Kidney epithelial cell (primary cell): ENCODE measurements around the gene DOC2B. TPM values are rescaled to one million over a fixed set of nuclear protein-coding genes. Genes with fewer than 3 reads are reported as not detected.
"Not testable (repeated sequence)": the region's sequence is repeated elsewhere in the genome, so short reads cannot be mapped to it uniquely, and the experiment has no call there.

Experiments
- DNase-seq: peaks from one replicate; pipeline ENCODE4 v3.0.0-alpha.2; 2010; ENCODE audit warnings: low read depth
- H3K27me3 ChIP-seq: 2 replicates; pipeline ENCODE4 v1.6.0; 2011; ENCODE audit warnings: low read length; ENCODE audit not compliant: control insufficient read depth, insufficient read depth
- H3K36me3 ChIP-seq: 2 replicates; pipeline ENCODE4 v1.5.1; 2011; ENCODE audit warnings: low read length; ENCODE audit not compliant: control insufficient read depth, insufficient read depth
- H3K4me3 ChIP-seq: 2 replicates; pipeline ENCODE4 v1.5.1; 2011; ENCODE audit warnings: low read depth, mild to moderate bottlenecking, control low read depth, low read length
- CTCF ChIP-seq: IDR thresholded peaks from 2 replicates; pipeline ENCODE4 v1.5.1; 2011; ENCODE audit warnings: mild to moderate bottlenecking, moderate library complexity, low read length, control low read depth, inconsistent platforms; ENCODE audit not compliant: insufficient read depth, poor library complexity, severe bottlenecking
- total RNA-seq: library from RNA; depleted of rRNA; stranded (reverse); fragments of >200 nt; gene quantifications from 2 replicates; pipeline ENCODE4 v1.2.3, GENCODE V29; 2015

The DOC2B gene
- total RNA-seq, 1 donor from 2014 or later, result 38.1 TPM

DNA sequence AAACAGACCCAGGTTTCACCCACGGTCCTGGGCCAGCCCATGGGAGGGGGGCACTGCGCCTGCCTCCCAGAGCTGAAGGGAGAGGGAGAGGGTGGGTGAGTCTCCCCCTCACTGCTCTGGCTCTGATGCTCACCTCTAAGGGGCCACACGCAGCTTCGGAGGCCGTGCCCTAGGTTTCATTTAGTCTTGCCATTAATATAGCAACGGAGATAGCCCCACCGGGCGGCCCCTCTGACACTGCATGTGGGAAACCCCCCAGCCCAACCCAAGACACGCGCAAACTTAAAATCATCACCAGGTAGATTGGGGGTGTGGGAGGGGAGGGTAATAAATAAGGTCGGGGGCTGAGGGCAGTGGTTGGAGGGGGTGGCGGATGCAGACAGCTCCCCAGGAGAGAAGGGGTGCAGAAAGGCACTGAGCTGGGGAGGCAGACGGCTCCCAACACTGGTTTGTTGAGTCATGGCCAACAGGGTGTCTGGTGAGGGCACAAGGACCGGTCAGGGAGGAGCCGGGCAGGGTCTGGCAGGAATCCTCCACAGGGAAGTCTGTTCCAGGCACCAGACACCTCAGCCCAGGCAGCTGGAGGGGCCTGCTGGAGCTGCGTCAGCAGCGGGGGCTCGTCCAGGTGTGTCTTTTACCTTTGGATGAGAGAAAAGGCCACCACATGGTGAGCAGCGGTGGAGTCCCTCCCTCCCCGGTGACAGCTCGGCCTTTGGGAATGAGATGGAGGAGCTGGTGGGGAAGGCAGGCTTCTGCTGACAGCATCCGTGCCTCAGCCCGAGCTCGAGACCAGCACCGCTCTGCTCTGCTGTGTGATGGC is 32.0 kb upstream of the DOC2B start:
- no peak for DNase-seq
- H3K36me3 ChIP-seq, result no peaks in the 10 kb centered on the region
- no peak overlapping the region for H3K4me3 ChIP-seq
- no peak for TF ChIP-seq CTCF
- no peaks in the 10 kb centered on the region for H3K27me3 ChIP-seq

GRCh38 chr17:210402-210801 is 29.0 kb upstream of the DOC2B start:
- no peak for TF ChIP-seq CTCF
- no peak for DNase-seq
- H3K36me3 ChIP-seq, result no peaks in the 10 kb centered on the region
- H3K27me3 ChIP-seq, result no peaks in the 10 kb centered on the region
- H3K4me3 ChIP-seq, result no peak overlapping the region

GRCh38 chr17:208429-208828 is 27.0 kb upstream of the DOC2B start:
- H3K27me3 ChIP-seq, result no peaks in the 10 kb centered on the region

GRCh38 chr17:207775-208174 is 26.3 kb upstream of the DOC2B start:
- TF ChIP-seq CTCF, result no peak
- Histone ChIP-seq H3K36me3 (no peaks in the 10 kb centered on the region), H3K27me3 (no peaks in the 10 kb centered on the region), H3K4me3 (no peak overlapping the region)
- DNase-seq, result no peak

More at GRCh38 chr17:208429-208828, 27.0 kb upstream of the DOC2B start:
- no peak overlapping the region for H3K4me3 ChIP-seq
- TF ChIP-seq CTCF, result no peak
- H3K36me3 ChIP-seq, result no peaks in the 10 kb centered on the region
- DNase-seq, result no peak

DNA sequence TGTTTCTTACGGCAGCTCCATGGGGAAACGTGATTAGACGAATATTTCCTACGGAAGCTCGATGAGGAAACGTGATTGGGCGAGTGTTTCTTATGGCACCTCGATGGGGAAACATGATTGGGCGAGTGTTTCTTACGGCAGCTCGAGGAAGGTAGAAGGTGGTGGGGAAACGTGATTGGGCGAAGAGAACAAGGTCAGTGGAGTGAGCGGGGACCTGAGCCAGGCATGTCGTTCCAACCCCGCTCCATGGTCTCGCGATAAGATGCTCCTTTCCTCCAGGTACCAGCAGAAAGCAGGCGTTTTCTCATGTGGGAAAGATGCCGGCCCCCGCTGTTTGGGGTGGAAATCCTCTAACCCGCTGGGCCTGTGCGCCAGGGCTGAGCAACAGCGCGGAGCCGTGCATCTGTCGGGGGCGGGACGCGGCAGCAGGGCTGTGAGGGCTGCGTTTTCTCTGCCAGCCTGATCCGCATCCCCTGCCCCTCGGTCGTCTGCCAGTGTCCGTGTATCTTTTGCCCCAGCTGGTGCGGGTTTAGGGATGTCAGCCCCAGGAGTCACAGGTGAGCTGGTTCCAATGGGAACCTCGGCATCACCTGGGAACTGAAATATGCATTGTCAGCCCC is 25.6 kb upstream of the DOC2B start:
- H3K36me3 ChIP-seq, result no peaks in the 10 kb centered on the region
- DNase-seq, result no peak
- TF ChIP-seq CTCF, result no peak
- no peaks in the 10 kb centered on the region for H3K27me3 ChIP-seq
- H3K4me3 ChIP-seq, result no peak overlapping the region

GRCh38 chr17:206484-206883 is 25.0 kb upstream of the DOC2B start:
- not testable (repeated sequence) for H3K36me3 ChIP-seq, H3K27me3 ChIP-seq, DNase-seq, H3K4me3 ChIP-seq
